HepG2 (cell line): ENCODE data around the gene SLC13A3.

Experiments used
- FOSL2 ChIP-seq: sonication (generic); formaldehyde crosslinking; IDR thresholded peaks from 2 replicates; pipeline ENCODE4 v1.4.0; 2020; ENCODE audit warnings: missing genetic modification reagents
- FOXK1 ChIP-seq: sonication (generic); formaldehyde crosslinking; IDR thresholded peaks from 2 replicates; pipeline ENCODE4 v1.4.0; 2020; ENCODE audit warnings: low read depth, missing genetic modification reagents, borderline replicate concordance
- JUN ChIP-seq: sonication (generic); formaldehyde crosslinking; IDR thresholded peaks from 2 replicates; pipeline ENCODE4 v1.4.0; 2020; ENCODE audit warnings: mild to moderate bottlenecking, missing genetic modification reagents
- NCOA1 ChIP-seq: sonication (generic); formaldehyde crosslinking; IDR thresholded peaks from 2 replicates; pipeline ENCODE4 v1.9.0; 2021; ENCODE audit warnings: missing genetic modification reagents
- RAD21 ChIP-seq: fragments of 450-650 bp; formaldehyde crosslinking; IDR thresholded peaks from 2 replicates; pipeline ENCODE4 v1.5.0; 2020; ENCODE audit warnings: mild to moderate bottlenecking
- SRSF9 ChIP-seq: fragments of 200-400 bp; formaldehyde crosslinking; IDR thresholded peaks from 2 replicates; pipeline ENCODE4 v1.6.1; 2018; ENCODE audit warnings: borderline replicate concordance, mild to moderate bottlenecking, low read depth, low read length; ENCODE audit not compliant: insufficient read depth, poor library complexity, severe bottlenecking
- YY1 ChIP-seq: IDR thresholded peaks from 2 replicates; pipeline ENCODE4 v1.6.1; 2011; ENCODE audit warnings: low read length, low read depth, moderate library complexity, mild to moderate bottlenecking; ENCODE audit not compliant: insufficient read depth, insufficient replicate concordance
- ZBTB33 ChIP-seq: sonication (generic); formaldehyde crosslinking; IDR thresholded peaks from 2 replicates; pipeline ENCODE4 v1.4.0; 2020; ENCODE audit warnings: missing genetic modification reagents
- ZKSCAN8 ChIP-seq: IDR thresholded peaks from 2 replicates; pipeline ENCODE4 v1.6.1; 2016; ENCODE audit warnings: borderline replicate concordance, missing genetic modification reagents, missing compliant biosample characterization
- ZNF10 ChIP-seq: sonication (generic); formaldehyde crosslinking; IDR thresholded peaks from 2 replicates; pipeline ENCODE4 v1.4.0; 2020; ENCODE audit warnings: mild to moderate bottlenecking, low read depth, missing genetic modification reagents, borderline replicate concordance
- ZNF431 ChIP-seq: sonication (generic); formaldehyde crosslinking; IDR thresholded peaks from 2 replicates; pipeline ENCODE4 v1.9.0; 2022; ENCODE audit warnings: missing genetic modification reagents, low read depth, mild to moderate bottlenecking, borderline replicate concordance
- ZNF768 ChIP-seq: sonication (generic); formaldehyde crosslinking; IDR thresholded peaks from 2 replicates; pipeline ENCODE4 v1.4.0; 2020; ENCODE audit warnings: missing genetic modification reagents

DNA sequence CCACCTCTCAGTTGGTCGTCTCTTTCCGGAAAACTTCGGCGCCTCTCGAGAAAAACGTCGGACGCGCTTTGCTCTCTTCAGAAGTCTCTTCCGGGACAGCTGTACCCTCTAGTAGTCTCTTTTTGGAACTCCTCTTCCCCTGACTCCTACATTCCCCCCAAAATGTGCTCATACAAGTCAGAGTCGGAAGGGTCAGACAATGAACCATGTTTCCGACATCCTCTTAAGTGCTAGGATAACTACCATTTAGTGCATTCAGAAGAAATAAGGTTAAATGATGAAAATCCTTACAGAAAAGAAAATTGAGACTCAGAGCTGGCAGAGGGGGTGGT lies 38.5 kb upstream of the SLC13A3 start:
- TF ChIP-seq ZNF431: no peak
- no peak for TF ChIP-seq ZBTB33
- no peak for TF ChIP-seq FOXK1 (CRISPR knock-in tag)
- TF ChIP-seq RAD21: no peak
- no peak for TF ChIP-seq YY1
- no peak for TF ChIP-seq SRSF9
- no peak for TF ChIP-seq JUN (CRISPR knock-in tag)
- no peak for TF ChIP-seq NCOA1 (CRISPR knock-in tag)
- no peak for TF ChIP-seq ZNF10 (CRISPR knock-in tag)
- TF ChIP-seq FOSL2: no peak
- no peak for TF ChIP-seq ZKSCAN8
- no peak for TF ChIP-seq ZNF768
